Neural progenitor cell (in vitro differentiated cells): ENCODE data around the gene SIPA1L3. TPM values are rescaled to one million over a fixed set of nuclear protein-coding genes. Genes with fewer than 3 reads are reported as not detected.

Source experiments
- DNase-seq: peaks from one replicate; pipeline ENCODE4 v3.0.0-alpha.2; 2016; ENCODE audit warnings: low spot score
- H2AFZ ChIP-seq: fragments of 200-600 bp; sonication (generic); replicated peaks from 2 replicates; pipeline ENCODE4 v1.6.1; 2016; ENCODE audit warnings: antibody characterized with exemption
- H3F3A ChIP-seq: fragments of 200-600 bp; sonication (generic); 2 replicates; pipeline ENCODE4 v1.6.1; 2016; ENCODE audit warnings: antibody characterized with exemption, low read depth
- H3K27ac ChIP-seq: fragments of 200-600 bp; sonication (generic); 2 replicates; pipeline ENCODE4 v1.5.1; 2016; ENCODE audit warnings: mild to moderate bottlenecking
- H3K27me3 ChIP-seq: fragments of 200-600 bp; sonication (generic); 2 replicates; pipeline ENCODE4 v1.6.1; 2016; ENCODE audit warnings: mild to moderate bottlenecking, moderate library complexity
- H3K36me3 ChIP-seq: fragments of 200-600 bp; sonication (generic); 2 replicates; pipeline ENCODE4 v1.5.1; 2016
- H3K4me1 ChIP-seq: fragments of 200-600 bp; sonication (generic); 2 replicates; pipeline ENCODE4 v1.6.1; 2016; ENCODE audit warnings: mixed run types
- H3K4me2 ChIP-seq: fragments of 200-600 bp; sonication (generic); 2 replicates; pipeline ENCODE4 v1.6.1; 2016
- H3K4me3 ChIP-seq: fragments of 200-600 bp; sonication (generic); 2 replicates; pipeline ENCODE4 v1.5.1; 2016
- H3K79me2 ChIP-seq: fragments of 200-600 bp; sonication (generic); 2 replicates; pipeline ENCODE4 v1.6.1; 2016; ENCODE audit warnings: low read depth
- H3K9ac ChIP-seq: fragments of 200-600 bp; sonication (generic); 2 replicates; pipeline ENCODE4 v1.6.1; 2016
- H3K9me3 ChIP-seq: fragments of 200-600 bp; sonication (generic); 2 replicates; pipeline ENCODE4 v1.5.1; 2016; ENCODE audit warnings: low read depth
- H4K20me1 ChIP-seq: fragments of 200-600 bp; sonication (generic); 2 replicates; pipeline ENCODE4 v1.6.1; 2016; ENCODE audit warnings: low read depth
- H3K27ac Mint-ChIP-seq: 3 replicates; pipeline ENCODE4 v1.8.0; 2021; ENCODE audit warnings: mixed read lengths
- H3K27me3 Mint-ChIP-seq: 2 replicates; pipeline ENCODE4 v1.8.0; 2022; ENCODE audit warnings: low read depth, mild to moderate bottlenecking, inconsistent platforms, moderate library complexity, mixed read lengths; ENCODE audit not compliant: insufficient read depth
- H3K36me3 Mint-ChIP-seq: 3 replicates; pipeline ENCODE4 v1.8.0; 2021; ENCODE audit warnings: mixed read lengths
- H3K4me1 Mint-ChIP-seq: 3 replicates; pipeline ENCODE4 v1.8.0; 2021; ENCODE audit warnings: mixed read lengths
- H3K4me3 Mint-ChIP-seq: 3 replicates; pipeline ENCODE4 v1.8.0; 2021; ENCODE audit warnings: mild to moderate bottlenecking, moderate library complexity, mixed read lengths
- H3K9me3 Mint-ChIP-seq: 3 replicates; pipeline ENCODE4 v1.8.0; 2020; ENCODE audit warnings: mixed read lengths
- CTCF ChIP-seq: fragments of 200-600 bp; sonication (generic); IDR thresholded peaks from 2 replicates; pipeline ENCODE4 v1.5.1; 2017; ENCODE audit warnings: antibody characterized with exemption, mild to moderate bottlenecking
- EZH2 ChIP-seq: fragments of 200-600 bp; sonication (generic); IDR thresholded peaks from 2 replicates; pipeline ENCODE4 v1.6.1; 2017; ENCODE audit warnings: antibody characterized with exemption, mild to moderate bottlenecking, moderate library complexity
- EZH2phosphoT487 ChIP-seq: fragments of 200-600 bp; sonication (generic); IDR thresholded peaks from 2 replicates; pipeline ENCODE4 v1.6.1; 2017; ENCODE audit warnings: antibody characterized with exemption
- total RNA-seq: library from RNA; depleted of rRNA; stranded (reverse); fragments of >200 nt; gene quantifications from 2 replicates; pipeline ENCODE4 v1.2.3, GENCODE V29; 2015; ENCODE audit warnings: low replicate concordance

SIPA1L3 gene
- total RNA-seq, 1 donor from 2014 or later, result 19.2 TPM

GRCh38 chr19:38190793-38191192 is 283.8 kb downstream of the SIPA1L3 start:
- TF ChIP-seq EZH2 (no peak), CTCF (no peak), EZH2phosphoT487 (no peak)

GRCh38 chr19:38191747-38192146 is 284.7 kb downstream of the SIPA1L3 start:
- Mint-ChIP-seq H3K27ac (no peak overlapping the region), H3K36me3 (peaks cover 7% of the 10 kb centered on the region), H3K4me1 (peaks cover 6% of the 10 kb centered on the region), H3K27me3 (peaks cover 2% of the 10 kb centered on the region), H3K4me3 (no peak overlapping the region), H3K9me3 (no peaks in the 10 kb centered on the region)
- Histone ChIP-seq H3K27ac (no peak overlapping the region), H3F3A (peaks cover 9% of the 10 kb centered on the region), H3K36me3 (no peaks in the 10 kb centered on the region), H3K4me1 (no peaks in the 10 kb centered on the region), H3K9me3 (no peaks in the 10 kb centered on the region), H2AFZ (no peak overlapping the region), H3K4me3 (no peak overlapping the region), H3K79me2 (no peaks in the 10 kb centered on the region), H3K27me3 (no peaks in the 10 kb centered on the region), H4K20me1 (no peaks in the 10 kb centered on the region), H3K4me2 (no peak overlapping the region), H3K9ac (no peak overlapping the region)
- TF ChIP-seq CTCF, result no peak
- TF ChIP-seq EZH2phosphoT487, result no peak
- TF ChIP-seq EZH2, result no peak
- no peak for DNase-seq

More at GRCh38 chr19:38190793-38191192, 283.8 kb downstream of the SIPA1L3 start:
- Histone ChIP-seq H3K9me3 (no peaks in the 10 kb centered on the region), H2AFZ (no peak overlapping the region), H3K9ac (no peak overlapping the region), H4K20me1 (peaks cover 2% of the 10 kb centered on the region), H3K27me3 (no peaks in the 10 kb centered on the region), H3K4me2 (no peak overlapping the region), H3K79me2 (no peaks in the 10 kb centered on the region), H3F3A (no peaks in the 10 kb centered on the region), H3K36me3 (no peaks in the 10 kb centered on the region), H3K4me1 (no peaks in the 10 kb centered on the region), H3K4me3 (no peak overlapping the region), H3K27ac (no peak overlapping the region)
- Mint-ChIP-seq H3K4me3 (no peak overlapping the region), H3K36me3 (peaks cover 5% of the 10 kb centered on the region), H3K9me3 (no peaks in the 10 kb centered on the region), H3K4me1 (peaks cover 8% of the 10 kb centered on the region), H3K27me3 (peaks cover 2% of the 10 kb centered on the region), H3K27ac (no peak overlapping the region)
- no peak for DNase-seq

GRCh38 chr19:38193445-38193844 is 286.4 kb downstream of the SIPA1L3 start:
- Histone ChIP-seq H3K4me1 (no peaks in the 10 kb centered on the region), H3K36me3 (no peaks in the 10 kb centered on the region), H3K4me2 (no peak overlapping the region), H3K27me3 (no peaks in the 10 kb centered on the region), H3K9ac (no peak overlapping the region), H2AFZ (no peak overlapping the region), H3K4me3 (no peak overlapping the region), H3K27ac (no peak overlapping the region), H3F3A (peaks cover 9% of the 10 kb centered on the region), H4K20me1 (no peaks in the 10 kb centered on the region), H3K79me2 (no peaks in the 10 kb centered on the region), H3K9me3 (no peaks in the 10 kb centered on the region)
- H3K4me1 Mint-ChIP-seq, result peaks cover 6% of the 10 kb centered on the region
- H3K36me3 Mint-ChIP-seq, result peaks cover 7% of the 10 kb centered on the region
- H3K4me3 Mint-ChIP-seq, result no peak overlapping the region
- H3K27ac Mint-ChIP-seq, result no peak overlapping the region
- TF ChIP-seq CTCF (no peak), EZH2 (no peak), EZH2phosphoT487 (no peak)
- DNase-seq, result no peak
- no peaks in the 10 kb centered on the region for H3K9me3 Mint-ChIP-seq
- peaks cover 3% of the 10 kb centered on the region for H3K27me3 Mint-ChIP-seq
